Measurements from ENCODE around the gene ARL4A.

ARL4A gene

DNA sequence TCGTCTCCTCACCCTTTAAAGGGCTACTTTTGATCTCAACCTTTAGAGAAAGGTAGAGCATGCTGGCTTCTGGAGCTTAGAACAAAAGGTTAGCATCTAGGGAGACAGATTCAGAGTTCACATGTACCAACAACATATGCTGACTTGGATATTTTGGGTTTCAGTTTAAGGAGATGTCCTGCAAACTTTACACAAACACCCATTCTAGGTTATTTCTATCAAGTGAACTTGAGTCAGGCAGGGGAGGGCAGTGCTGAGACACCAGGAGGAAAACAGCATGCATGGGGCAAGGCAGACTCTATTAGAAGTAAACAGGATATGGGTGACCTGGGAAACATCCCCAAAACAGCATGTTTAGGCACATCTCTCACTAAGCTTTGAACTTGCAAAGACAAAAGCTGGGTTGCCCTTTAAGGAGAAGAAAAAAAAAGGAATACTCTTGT is 43.8 kb downstream of the ARL4A start:
- Histone ChIP-seq H3K4me1 (ENCODE audit: insufficient read depth, low read length, severe bottlenecking) (no peaks in the 10 kb centered on the region), H3K4me3 (ENCODE audit: low read depth, low read length, poor library complexity, severe bottlenecking) (no peak overlapping the region), H3K9ac (ENCODE audit: low read length) (no peak overlapping the region), H3K27ac (ENCODE audit: low read depth, low read length, poor library complexity, severe bottlenecking) (no peak overlapping the region), H3K4me2 (ENCODE audit: low read length) (no peak overlapping the region), H3K79me2 (ENCODE audit: insufficient read depth, low read length) (no peaks in the 10 kb centered on the region), H2AFZ (ENCODE audit: low read length) (no peak overlapping the region), H3K9me3 (ENCODE audit: low read length) (no peaks in the 10 kb centered on the region), H3F3A (ENCODE audit: insufficient read depth, low read length) (no peaks in the 10 kb centered on the region), H4K20me1 (ENCODE audit: insufficient read depth, low read length) (no peaks in the 10 kb centered on the region), H3K27me3 (ENCODE audit: insufficient read depth, low read length) (no peaks in the 10 kb centered on the region), H3K36me3 (ENCODE audit: insufficient read depth, low read length) (no peaks in the 10 kb centered on the region), H3K9me2 (ENCODE audit: low read depth, low read length) (no peaks in the 10 kb centered on the region)
- TF ChIP-seq, protein P1, sequence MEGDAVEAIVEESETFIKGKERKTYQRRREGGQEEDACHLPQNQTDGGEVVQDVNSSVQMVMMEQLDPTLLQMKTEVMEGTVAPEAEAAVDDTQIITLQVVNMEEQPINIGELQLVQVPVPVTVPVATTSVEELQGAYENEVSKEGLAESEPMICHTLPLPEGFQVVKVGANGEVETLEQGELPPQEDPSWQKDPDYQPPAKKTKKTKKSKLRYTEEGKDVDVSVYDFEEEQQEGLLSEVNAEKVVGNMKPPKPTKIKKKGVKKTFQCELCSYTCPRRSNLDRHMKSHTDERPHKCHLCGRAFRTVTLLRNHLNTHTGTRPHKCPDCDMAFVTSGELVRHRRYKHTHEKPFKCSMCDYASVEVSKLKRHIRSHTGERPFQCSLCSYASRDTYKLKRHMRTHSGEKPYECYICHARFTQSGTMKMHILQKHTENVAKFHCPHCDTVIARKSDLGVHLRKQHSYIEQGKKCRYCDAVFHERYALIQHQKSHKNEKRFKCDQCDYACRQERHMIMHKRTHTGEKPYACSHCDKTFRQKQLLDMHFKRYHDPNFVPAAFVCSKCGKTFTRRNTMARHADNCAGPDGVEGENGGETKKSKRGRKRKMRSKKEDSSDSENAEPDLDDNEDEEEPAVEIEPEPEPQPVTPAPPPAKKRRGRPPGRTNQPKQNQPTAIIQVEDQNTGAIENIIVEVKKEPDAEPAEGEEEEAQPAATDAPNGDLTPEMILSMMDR (IDR thresholded peaks at IDR 0.05; ENCODE audit: low read length): no peak
- TF ChIP-seq EZH2 (IDR thresholded peaks at IDR 0.05; ENCODE audit: borderline replicate concordance, low read length): no peak

DNA sequence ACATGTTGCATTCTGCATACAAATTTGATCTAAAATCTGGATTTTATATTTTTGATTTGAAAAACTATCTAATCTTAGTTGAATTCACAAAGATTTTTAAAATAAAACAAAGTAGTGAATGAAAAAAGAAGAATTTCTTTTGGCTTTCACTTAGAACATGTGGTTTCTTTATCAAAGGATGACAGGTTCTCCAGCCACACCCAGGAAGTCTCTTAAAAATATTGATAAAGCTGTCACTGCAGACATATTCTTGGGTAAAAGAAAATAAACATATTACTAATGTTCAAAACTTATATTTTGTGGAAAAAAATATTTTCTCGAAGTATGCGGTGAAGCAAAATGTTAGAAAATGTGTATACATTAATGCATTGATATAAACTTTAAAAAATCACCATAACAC is 44.3 kb downstream of the ARL4A start:
- Histone ChIP-seq H3K4me1 (ENCODE audit: insufficient read depth, low read length, severe bottlenecking) (no peaks in the 10 kb centered on the region), H2AFZ (ENCODE audit: low read length) (no peak overlapping the region), H3K27ac (ENCODE audit: low read depth, low read length, poor library complexity, severe bottlenecking) (no peak overlapping the region), H4K20me1 (ENCODE audit: insufficient read depth, low read length) (no peaks in the 10 kb centered on the region), H3K9me3 (ENCODE audit: low read length) (no peaks in the 10 kb centered on the region), H3K4me3 (ENCODE audit: low read depth, low read length, poor library complexity, severe bottlenecking) (no peak overlapping the region), H3K27me3 (ENCODE audit: insufficient read depth, low read length) (no peaks in the 10 kb centered on the region), H3F3A (ENCODE audit: insufficient read depth, low read length) (no peaks in the 10 kb centered on the region), H3K9me2 (ENCODE audit: low read depth, low read length) (no peaks in the 10 kb centered on the region), H3K36me3 (ENCODE audit: insufficient read depth, low read length) (no peaks in the 10 kb centered on the region), H3K9ac (ENCODE audit: low read length) (no peak overlapping the region), H3K79me2 (ENCODE audit: insufficient read depth, low read length) (no peaks in the 10 kb centered on the region), H3K4me2 (ENCODE audit: low read length) (no peak overlapping the region)
- TF ChIP-seq, protein P1 (IDR thresholded peaks at IDR 0.05; ENCODE audit: low read length): no peak
- TF ChIP-seq EZH2 (IDR thresholded peaks at IDR 0.05; ENCODE audit: borderline replicate concordance, low read length): no peak

DNA sequence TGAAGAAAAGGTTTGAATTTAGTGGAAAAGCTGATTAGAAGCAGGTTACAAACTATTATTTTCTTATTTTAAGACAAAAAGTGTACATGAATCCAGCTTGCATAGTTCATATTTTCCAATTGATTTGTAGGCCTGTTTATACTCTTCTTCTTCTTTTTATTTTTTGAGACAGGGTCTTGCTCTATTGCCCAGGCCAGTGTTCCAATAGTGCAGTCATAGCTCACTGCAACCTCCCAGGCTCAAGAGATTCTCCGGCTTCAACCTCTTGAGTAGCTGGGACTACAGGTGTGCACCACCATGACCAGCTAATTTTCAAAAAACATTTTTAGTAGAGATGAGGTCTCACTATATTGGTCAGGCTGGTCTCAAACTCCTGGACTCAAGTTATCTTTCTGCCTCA is 45.0 kb downstream of the ARL4A start:
- no peak for TF ChIP-seq EZH2 (IDR thresholded peaks at IDR 0.05; ENCODE audit: borderline replicate concordance, low read length)
- TF ChIP-seq, protein P1 (IDR thresholded peaks at IDR 0.05; ENCODE audit: low read length): no peak
- Histone ChIP-seq H3K9me2 (ENCODE audit: low read depth, low read length) (no peaks in the 10 kb centered on the region), H3K9me3 (ENCODE audit: low read length) (no peaks in the 10 kb centered on the region), H3K79me2 (ENCODE audit: insufficient read depth, low read length) (no peaks in the 10 kb centered on the region), H3K4me2 (ENCODE audit: low read length) (no peak overlapping the region), H3K27me3 (ENCODE audit: insufficient read depth, low read length) (no peaks in the 10 kb centered on the region), H2AFZ (ENCODE audit: low read length) (no peak overlapping the region), H3K9ac (ENCODE audit: low read length) (no peak overlapping the region), H3F3A (ENCODE audit: insufficient read depth, low read length) (no peaks in the 10 kb centered on the region), H3K27ac (ENCODE audit: low read depth, low read length, poor library complexity, severe bottlenecking) (no peak overlapping the region), H3K36me3 (ENCODE audit: insufficient read depth, low read length) (no peaks in the 10 kb centered on the region), H4K20me1 (ENCODE audit: insufficient read depth, low read length) (no peaks in the 10 kb centered on the region), H3K4me1 (ENCODE audit: insufficient read depth, low read length, severe bottlenecking) (no peaks in the 10 kb centered on the region), H3K4me3 (ENCODE audit: low read depth, low read length, poor library complexity, severe bottlenecking) (no peak overlapping the region)
